T-helper 9 cell (primary cell): ENCODE results near the gene C14orf180.

Source experiments
- DNase-seq: peaks from one replicate; pipeline ENCODE4 v3.0.0-alpha.2; 2020

The C14orf180 gene

DNA sequence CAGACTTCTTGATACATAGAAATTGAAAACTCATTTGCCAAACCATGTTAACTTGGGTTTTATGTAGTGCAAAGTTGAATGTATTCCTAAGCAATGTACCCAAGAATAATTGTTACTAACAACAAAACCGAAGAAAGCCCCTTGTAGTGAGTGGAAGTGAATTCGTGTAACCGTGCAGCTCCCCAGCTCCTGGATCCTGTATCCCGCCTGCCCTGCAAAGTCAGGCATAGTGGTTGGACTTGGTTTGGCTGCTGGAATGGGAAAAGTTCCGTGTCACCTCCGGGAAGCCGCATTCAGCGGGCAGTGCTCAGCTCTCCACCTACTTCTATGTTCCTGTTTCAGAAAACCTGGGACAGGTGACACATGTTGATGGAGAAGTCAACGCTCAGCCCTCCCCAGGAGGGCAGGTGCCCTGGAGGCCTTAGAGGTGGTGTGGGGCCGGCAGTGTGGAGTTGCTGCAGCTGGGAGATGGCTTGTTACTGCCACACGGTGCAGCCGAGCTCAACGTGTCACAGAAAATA is 29.2 kb upstream of the C14orf180 start:
- no peak for DNase-seq

DNA sequence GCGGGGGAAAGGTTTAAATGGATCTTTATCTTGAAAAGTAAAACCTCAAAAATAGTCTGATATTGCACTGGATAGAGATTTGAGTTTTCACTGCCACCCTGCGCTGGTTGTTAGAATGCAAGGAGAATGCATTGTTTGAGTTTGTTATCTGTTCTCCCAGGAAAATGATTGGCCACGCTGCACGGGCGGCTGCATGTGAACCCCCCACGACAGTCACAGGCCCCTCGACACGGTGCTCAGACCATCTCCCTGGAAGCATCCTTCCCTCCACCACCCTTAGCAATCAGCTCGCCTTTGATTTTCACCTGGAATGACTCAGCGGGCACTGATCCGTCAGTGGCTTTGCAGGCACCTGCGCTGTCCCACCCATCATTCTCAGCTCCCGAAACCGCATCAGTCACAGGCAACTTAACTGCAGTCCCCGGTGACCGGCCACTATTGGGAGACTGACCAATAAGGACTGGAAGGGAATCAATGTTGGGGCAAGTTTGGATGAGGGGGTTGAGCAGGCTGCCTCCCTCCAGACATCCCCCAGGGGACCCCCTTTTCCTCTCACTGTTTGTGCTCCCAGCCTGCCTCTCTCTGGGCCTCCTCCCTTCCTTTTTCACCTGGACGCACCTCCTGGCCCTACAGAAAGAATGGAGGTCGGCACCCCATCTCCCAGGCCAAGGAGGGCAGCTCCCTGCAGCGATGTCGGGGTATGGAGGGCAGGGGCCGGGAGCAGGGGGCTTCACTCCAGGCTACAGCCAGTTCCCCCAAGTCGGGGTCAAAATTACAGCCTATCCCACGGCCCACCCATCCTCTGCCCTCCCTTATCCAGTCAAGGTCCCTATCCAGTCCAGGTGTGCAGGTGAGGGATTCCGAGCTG is 28.5 kb upstream of the C14orf180 start:
- DNase-seq = no peak

DNA sequence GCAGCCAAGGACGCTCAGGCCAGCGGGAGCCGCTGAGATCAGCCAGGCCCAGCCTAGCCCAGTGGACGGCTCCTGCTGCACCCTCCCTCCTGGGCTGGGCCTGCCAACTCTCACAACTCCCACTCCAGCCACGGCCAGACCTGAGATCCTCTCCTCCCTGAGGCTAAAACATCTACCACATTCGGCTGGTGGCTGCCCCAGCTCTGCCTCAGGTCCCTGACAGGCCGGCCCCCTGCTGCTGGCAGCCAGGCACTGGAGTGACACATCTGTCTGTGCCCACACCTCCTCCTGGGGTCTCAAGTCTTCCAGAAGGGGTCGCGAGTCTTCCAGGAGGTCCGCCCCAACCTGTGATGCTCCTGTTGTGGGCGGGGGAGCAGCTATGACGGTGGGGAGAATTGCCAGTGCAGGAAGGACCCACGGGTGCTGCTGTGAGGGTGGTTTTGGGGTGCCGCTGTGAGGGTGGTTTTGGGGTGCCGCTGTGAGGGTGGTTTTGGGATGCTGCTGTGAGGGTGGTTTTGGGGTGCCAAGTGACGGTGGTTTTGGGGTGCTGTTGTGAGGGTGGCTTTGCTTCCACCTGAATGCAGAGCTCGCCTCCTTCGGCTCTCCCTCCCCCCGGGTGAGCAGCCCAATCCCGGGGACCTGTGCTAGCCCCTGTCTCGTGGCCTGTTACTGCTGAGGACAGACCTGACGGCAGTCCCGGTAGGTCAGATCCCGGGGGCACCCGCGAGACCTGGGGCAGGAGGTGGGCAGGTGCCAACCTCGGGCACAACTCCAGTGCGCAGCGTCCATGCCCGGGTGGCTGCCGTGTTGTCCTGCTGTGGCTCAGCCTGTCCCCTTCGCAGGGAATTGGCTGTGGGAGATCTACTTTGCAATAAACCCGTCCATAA is 27.5 kb upstream of the C14orf180 start:
- DNase-seq = no peak

DNA sequence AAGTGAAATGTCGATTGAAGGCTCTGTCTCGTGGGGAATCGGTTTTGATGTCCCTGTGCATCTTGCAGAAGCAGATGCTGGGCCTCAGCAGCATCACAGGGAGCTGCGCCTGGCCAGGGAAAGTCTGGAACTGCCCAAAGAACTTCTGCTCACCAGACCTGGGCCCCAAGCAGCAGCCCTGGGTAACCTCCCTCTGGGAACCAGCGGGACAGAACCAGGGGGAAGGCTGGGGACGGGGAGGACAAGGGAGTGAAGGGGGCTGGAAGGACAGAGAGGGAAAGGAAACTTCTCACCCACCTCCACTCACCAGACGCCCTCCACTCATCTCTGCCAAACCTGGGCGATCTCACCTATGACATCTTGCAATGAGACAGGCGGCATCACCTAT is 26.8 kb upstream of the C14orf180 start:
- no peak for DNase-seq

DNA sequence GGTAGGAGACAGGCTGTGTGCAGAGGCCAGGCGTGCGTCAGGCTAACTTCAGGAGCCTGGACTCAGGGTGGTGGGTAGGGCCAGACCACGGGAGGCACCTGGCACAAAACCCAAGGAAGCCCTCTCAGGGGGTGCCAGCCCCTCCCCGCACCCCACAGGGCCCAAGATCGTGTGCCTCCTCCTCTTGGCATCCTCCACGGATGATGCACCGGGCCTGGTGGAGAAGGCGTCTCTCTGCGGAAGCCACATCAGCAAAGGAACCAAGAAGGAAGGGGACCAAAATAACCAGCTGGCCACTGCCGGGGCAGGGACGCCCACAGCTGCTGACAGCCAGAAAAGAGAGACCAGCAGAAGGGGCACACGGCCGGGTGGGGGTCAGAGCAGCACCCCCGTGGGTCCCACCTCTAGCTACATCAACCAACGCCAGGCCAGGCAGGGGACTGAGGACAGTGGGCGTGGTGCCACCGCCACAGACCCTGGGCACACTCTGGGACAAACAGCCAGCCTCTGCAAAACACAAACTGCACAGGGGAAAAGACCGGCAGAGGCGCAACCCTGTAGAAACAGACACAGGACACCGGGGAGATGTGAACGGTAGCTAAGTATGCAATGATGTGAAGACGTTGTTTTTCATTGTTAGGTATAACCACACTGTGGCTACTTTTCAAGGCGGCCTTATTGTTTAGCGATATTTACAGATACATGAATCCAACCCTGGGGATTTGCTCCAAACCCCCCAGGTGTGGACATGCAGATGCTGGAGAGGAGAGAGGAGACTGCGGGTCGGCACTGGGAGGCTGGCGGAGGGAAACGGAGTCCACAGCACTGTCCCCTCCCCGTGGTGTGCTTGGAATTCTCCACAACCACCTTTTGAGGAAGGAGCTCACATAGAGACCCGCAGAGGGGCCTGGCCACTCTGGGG is 26.1 kb upstream of the C14orf180 start:
- DNase-seq = no peak

DNA sequence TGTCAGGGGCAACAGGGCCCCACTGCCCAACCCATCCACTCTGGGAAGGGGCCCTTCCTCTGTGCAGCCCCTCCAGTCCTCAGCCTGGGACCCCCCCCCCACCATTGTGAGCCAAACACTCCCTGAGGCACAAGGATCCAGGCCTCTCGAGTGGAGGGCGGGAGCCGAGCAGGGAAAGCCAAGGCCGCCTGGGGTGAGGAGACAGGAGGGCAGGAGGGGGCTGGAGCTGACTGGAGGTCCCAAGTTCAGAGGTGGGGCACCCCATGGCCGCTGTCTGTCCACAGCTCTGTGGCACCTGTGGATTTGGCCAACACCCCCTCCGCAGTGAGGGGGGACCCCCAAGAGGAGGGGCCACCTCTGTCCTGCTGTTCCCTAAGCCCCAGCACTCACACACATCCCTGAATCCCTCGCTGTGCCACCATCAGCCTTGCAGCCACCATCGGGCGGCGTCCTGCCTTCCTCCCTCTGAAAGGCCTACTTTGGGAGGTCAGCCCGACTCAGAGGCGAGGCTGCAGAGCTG is 25.4 kb upstream of the C14orf180 start:
- no peak for DNase-seq

DNA sequence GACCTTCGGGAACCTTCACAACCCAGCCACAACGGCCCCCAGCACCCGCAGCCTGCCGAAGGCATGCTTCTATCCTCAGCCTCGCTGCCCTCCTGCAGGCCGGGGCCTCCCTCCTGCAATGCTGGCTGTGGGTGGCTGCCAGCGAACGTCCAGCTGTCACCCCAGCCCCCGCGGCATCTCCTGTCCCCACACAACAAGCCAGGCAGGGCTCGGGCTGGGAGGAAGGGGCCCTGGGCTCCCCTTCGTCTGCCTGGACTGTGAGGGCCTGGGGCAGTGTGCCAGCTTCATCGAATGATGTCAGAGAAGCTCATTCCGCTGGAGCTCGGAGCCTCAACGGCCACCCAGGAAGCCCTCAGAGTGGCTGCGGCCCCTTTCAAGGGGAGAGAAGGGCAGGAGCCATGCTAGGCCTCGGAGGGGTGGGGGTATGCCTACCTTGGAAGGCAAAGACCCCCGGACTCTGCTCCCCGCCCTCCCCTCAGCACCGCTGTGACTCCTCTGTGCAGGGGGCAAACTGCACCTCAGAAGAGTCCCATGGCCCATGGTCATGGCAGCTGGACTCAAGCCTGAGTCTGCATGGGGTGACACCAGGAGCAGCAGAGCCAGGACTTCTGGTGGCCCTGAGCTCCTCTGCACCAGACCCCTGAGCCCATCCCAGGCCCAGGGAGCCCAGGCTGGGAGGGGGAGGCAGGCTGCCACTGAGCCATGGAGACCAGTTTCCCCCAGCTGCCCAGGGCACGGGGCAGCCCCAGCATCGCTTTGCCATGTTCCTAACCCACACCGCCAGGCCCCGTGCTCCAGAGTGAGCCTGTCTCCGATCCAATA is 24.7 kb upstream of the C14orf180 start:
- no peak for DNase-seq

DNA sequence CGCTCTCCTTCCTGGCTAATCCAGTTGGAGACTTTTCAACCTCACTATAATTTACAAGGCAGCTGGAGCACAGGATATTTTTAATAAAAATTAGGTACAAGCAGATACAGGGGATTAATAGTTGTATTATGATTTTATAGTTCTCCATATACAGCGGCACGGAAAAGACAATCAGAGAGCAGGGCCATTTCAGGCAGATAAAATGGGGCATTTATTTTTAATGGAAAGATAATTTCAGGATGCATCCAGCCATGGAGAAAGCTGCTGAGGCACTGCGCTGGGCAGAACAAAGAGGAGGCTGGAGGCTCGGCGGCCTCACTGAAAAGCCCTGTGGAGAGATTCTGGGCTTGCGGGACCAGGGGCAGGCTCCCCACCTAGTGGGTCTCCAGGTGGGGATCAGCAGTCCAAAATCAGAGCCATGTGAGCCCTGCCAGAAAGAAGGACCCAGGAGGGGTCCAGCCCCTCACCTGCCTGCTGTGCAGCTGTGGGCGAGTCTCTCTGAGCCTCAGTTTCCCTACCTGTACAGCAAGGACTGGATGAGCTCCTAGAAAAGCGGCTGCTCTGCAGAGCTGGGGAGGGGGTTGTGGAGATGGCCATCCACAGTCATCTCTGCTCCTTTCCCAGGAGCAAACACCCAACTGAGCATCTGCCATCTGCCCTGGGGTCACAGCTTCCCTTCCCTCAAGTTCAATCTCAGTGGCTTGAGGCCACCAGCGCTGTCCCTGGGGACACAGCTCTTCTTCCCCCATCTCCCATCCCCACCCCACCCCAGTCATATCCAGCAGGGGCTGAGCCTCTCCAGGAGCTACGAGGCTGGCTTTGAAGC is 23.9 kb upstream of the C14orf180 start:
- no peak for DNase-seq

DNA sequence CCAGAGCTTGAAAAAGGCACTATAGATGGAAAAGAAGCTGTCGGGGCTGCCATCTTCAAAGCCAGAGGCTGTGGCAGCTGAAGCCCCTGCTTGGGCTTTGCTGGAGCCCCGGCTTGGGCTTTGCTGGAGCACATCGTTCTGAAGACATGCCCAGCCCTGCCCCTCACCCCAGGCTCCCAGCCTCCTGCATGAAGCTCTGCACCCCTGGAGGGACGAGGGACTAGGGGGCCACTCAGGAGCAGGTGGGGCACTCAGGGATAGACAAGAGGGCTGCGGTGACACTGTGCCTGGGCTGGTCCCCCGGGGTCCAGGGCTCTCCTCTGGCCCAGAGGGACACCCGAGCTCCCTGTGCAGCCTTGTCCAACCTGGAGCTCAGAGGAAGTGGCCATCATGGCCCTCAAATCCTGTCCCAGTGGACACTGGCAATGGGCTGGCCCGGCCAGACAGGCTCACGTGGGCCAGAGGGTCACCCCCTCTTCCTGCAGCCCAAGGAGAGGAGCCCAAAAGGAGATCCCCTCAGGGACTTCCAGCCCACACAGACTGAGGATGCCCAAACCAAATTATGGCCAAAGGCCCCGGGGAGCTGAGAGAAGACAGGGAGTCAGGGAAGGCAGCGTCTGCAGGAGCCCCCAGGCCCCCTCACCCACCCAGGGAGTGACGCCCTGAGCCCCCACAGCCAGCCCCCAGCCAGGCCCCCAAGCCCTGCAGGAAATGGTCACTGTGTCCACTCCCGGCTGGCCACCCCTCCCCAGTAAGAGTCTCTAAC is 23.1 kb upstream of the C14orf180 start:
- no peak for DNase-seq

DNA sequence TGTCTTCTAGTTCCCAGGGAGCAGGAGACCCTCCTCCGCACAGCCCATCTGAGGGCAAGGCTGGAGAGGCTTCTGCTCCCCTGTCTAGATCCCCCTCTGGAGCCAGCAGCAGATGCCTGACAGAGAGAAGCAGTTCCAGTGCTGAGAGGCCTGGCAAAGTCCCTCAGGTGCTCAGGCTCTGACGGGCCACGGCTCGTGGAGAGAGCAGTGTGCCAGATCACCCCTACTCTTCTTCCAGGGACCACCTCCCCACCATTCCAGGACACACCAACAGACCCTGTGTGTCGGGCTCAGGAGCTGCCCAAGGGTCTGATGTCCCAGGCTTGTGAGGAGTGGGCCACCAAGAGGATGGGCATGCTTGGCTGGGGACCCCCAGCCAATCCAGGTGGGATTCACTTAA is 22.5 kb upstream of the C14orf180 start:
- DNase-seq = no peak

DNA sequence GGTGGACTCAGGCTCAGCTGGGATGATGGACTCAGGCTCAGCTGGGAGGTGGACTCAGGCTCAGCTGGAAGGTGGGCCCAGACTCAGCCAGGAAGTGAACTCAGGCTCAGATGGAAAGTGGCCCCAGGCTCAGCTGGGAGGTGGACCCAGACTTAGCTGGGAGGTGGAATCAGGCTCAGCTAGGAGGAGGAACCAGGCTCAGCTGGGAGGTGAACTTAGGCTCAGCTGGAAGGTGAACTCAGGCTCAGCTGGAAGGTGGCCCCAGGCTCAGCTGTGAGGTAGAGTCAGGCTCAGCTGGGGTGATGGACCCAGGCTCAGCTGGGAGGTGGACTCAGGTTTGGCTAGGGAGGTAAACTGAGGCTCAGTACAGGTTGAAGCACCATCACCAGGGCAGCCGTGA is 21.8 kb upstream of the C14orf180 start:
- DNase-seq = no peak

DNA sequence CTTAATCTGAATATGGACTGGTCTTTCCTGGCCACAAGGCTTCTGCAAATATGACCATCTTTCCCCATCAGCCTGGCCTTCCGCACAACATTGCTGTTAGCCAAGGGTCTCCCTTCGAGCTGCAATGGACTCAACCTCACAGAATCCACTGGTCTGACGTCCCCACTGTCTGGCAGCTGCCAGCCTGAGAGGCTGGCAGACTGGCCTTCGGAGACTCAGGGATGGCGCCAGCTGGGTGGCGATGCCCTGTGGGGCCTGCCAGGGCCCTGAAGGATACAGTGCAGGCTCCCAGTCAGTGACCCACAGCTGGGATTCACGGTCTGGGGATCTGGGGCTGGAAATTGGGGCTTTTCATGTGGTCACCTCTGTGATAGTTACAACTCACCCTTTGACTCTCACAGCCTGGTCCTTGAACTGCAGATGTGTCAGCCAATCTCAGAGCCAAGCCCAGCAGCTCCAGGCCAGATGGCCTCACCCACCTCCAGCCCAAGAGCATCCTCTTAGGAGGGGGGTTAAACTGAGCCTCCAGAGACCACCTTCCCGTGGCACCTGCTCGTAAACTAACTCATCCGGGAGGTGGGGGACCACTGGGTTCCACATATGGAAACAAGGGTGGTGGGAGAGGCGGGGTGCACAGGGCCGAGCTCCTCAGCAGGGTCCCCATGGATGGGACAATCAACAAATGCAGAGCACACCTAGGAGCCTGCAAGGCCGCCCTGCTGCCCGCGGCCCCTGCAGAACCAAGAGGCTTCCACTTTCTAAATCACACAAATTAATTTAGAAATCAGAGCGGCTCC is 21.1 kb upstream of the C14orf180 start:
- no peak for DNase-seq

DNA sequence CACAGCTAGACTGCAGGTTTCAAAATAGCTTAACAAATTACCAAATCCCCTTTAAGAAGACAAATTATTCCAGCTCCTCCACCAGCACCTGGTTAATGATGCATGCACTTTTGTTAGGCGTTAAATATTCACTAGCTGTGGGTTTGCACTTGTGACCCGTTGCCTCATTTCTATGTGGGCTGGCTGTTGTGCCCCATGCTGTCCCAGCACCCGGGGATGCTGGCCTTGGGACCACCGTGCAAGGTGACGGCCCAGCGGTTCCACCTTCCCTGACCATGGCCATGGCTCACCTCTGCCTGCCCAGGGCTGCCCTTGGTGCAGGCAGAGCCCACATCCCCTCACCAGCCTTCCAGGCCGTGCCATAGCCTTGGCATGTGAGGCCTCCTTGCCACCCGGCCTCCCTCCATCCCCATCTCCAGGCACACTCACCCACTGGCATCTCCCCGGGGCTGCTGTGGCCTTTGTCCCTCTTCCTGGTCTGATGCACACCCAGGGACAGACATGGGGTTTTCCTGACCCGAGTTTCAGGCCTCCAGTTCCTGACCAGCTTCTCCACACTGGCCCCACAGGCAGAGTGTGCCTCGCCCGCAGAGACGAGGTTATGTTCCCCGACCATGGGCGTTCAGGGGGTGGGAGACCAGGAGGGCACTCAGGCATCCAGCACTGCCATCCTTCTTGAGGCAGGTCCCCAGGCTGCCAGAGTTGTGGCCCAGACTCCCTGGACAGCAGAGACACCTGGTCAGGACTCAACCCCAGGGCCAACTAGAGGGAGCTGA is 20.3 kb upstream of the C14orf180 start:
- no peak for DNase-seq

DNA sequence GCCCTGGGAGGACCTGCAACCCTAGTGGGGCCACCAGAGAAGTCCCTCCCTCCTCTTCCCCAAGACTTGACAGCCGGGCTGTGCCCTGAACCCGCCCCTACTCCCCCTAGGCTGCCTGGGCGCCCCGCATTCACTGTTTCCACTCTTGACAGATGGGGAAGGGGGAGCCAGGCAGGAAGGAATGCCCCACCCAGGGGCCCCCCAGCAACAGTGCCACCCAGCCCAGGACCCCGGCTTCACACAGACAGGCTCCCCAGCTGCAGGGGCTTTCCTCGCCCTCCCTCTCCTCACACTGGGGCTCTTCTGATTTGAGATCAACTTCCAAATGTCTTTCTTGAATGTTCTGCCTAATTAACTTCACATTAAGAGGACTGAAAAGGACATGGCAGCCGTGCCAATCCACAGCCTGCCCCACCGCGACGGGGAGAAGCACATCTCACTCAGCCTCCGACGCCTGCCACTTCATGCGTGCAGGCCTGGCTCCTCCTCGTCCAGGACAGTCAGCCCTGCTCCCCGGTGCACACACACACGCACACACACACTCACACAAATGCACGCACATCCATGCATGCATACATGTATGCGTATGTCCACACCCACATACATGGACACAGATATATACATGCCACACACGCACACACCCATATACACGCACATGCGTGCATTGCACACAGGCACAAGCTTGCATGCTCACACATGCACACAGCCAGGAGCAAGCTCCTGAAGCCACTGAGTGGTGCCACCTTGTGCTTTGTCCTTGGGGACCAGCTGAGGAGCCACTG is 19.6 kb upstream of the C14orf180 start:
- no peak for DNase-seq

DNA sequence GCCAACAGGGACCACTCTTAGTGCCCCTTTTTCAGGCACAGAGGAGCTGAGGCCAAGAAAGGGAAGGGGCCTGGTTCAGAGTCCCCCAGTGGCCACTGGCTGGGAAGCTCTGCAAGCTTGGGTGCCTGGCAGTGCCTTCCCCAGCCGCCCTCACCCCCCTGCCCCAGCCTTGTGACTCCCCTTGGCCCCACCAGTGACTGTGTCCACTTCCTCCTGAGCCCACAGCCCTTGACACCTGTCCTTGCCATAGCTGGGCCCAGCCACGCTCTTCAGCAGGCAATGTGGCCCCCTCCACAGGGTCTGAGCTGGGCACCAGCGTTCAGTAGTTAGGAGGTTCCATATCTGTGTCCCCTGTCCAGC is 19.0 kb upstream of the C14orf180 start:
- DNase-seq = no peak

DNA sequence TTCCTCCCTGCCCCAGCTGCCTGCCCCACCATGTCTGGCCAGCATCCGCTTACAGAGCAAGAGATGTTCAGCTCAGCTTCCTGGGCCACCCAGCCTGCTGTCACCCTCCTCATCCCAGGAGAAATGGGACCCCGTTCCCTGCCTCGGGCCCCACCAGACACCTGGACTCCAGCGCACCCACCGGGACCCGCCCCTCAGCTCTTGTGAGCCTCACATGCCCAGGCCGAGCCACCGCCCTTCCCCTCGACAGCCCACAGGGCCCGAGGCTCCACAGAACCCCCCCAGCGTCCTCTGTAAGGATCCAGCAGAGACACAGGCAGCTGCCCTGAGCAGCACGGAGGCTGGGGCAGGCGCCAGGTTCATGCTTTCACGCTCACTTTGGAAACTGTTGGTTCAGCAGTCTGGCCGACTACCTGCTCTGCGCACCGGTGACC is 18.4 kb upstream of the C14orf180 start:
- no peak for DNase-seq
